NCI-H82 treated with DMSO at 0.1 percent for 48 hours (cell line): ENCODE results near the gene NRXN3.

Experiments
- DNase-seq: peaks from one replicate; lab custom pipeline; 2025; ENCODE audit not compliant: unreplicated experiment; lab: John Stamatoyannopoulos, UW

Gene NRXN3

GRCh38 chr14:78873581-78873980 lies 703.4 kb downstream of the NRXN3 start:
- no peak for DNase-seq

GRCh38 chr14:78875049-78875448 lies 704.9 kb downstream of the NRXN3 start:
- DNase-seq, result no peak

GRCh38 chr14:78885884-78886283 lies 715.7 kb downstream of the NRXN3 start:
- DNase-seq, result no peak

GRCh38 chr14:78897443-78897842 lies 727.3 kb downstream of the NRXN3 start:
- DNase-seq, result no peak

GRCh38 chr14:78902010-78902623 lies 731.9 kb downstream of the NRXN3 start:
- no peak for DNase-seq

- no peak for DNase-seq
Measured at GRCh38 chr14:78904094-78904493, 733.9 kb downstream of the NRXN3 start.

- DNase-seq, result no peak
Measured at GRCh38 chr14:78917462-78917861, 747.3 kb downstream of the NRXN3 start.

- DNase-seq, result no peak
Measured at GRCh38 chr14:78921856-78922255, 751.7 kb downstream of the NRXN3 start.

GRCh38 chr14:78927261-78927660 lies 757.1 kb downstream of the NRXN3 start:
- no peak for DNase-seq

GRCh38 chr14:78933166-78933565 lies 763.0 kb downstream of the NRXN3 start:
- DNase-seq, result no peak

- DNase-seq, result peak; percentile 14
Measured at GRCh38 chr14:78933948-78934524, 763.9 kb downstream of the NRXN3 start.

- peak; percentile 86 for DNase-seq
Measured at GRCh38 chr14:78946949-78947348, 776.8 kb downstream of the NRXN3 start.

GRCh38 chr14:78947681-78948080 lies 777.5 kb downstream of the NRXN3 start:
- no peak for DNase-seq

GRCh38 chr14:78950649-78951048 lies 780.5 kb downstream of the NRXN3 start:
- no peak for DNase-seq

- DNase-seq, result no peak
Measured at GRCh38 chr14:78951602-78952001, 781.4 kb downstream of the NRXN3 start.

- peak; percentile 7 for DNase-seq
Measured at GRCh38 chr14:78959674-78960264, 789.6 kb downstream of the NRXN3 start.

- DNase-seq, result no peak
Measured at GRCh38 chr14:78967111-78967809, 797.1 kb downstream of the NRXN3 start.

GRCh38 chr14:78968265-78968664 lies 798.1 kb downstream of the NRXN3 start:
- no peak for DNase-seq

- no peak for DNase-seq
Measured at GRCh38 chr14:78970677-78971076, 800.5 kb downstream of the NRXN3 start.

- no peak for DNase-seq
Measured at GRCh38 chr14:78972440-78972839, 802.3 kb downstream of the NRXN3 start.

- no peak for DNase-seq
Measured at GRCh38 chr14:78974691-78975090, 804.5 kb downstream of the NRXN3 start.

- DNase-seq, result no peak
Measured at GRCh38 chr14:78975734-78976133, 805.6 kb downstream of the NRXN3 start.
